Measurements from ENCODE around the gene PLEKHA1.

Gene PLEKHA1

DNA sequence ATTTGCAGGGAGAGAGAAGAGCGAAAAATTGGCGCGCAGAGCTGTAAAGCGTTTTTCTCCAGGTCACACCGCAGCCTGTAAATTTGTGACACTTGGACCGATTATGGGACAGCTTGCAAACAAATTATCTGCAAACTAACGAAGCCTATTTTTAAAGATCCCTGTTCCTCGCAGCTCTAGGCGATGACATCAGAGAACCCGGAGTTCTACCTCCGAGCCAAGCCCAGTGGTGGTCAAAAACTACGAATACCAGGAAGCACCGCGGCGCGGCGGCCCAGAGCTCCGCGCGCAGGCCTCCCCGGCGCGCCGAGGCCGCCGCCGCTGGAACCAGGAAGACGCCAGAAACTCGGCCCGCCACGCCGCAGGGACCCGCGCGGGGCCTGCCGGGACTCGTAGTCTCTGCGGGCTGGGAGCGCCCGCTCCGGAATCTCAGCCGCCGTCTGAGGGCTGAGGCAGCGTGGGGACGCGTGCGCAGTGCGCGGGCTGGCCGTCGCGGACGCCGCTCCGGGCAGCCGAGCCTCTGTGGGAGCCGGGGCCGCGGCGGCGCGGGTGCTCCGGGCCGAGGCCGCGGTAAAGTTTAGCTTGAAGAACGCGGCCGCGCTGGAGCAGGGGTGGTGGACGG lies at the start of gene PLEKHA1:
Gene PLEKHA1 (plus strand): TSS at position 472 of the 622 bp plus-strand sequence. CDS start 18,493 bp downstream, outside the sequence.
- DNase-seq (ENCODE audit: low spot score): peak; percentile 94

GRCh38 chr10:122325235-122325634 lies 49.3 kb upstream of the PLEKHA1 start:
- no peak for DNase-seq (ENCODE audit: low spot score)

GRCh38 chr10:122326385-122326784 lies 48.1 kb upstream of the PLEKHA1 start:
- DNase-seq (ENCODE audit: low spot score): no peak

DNA sequence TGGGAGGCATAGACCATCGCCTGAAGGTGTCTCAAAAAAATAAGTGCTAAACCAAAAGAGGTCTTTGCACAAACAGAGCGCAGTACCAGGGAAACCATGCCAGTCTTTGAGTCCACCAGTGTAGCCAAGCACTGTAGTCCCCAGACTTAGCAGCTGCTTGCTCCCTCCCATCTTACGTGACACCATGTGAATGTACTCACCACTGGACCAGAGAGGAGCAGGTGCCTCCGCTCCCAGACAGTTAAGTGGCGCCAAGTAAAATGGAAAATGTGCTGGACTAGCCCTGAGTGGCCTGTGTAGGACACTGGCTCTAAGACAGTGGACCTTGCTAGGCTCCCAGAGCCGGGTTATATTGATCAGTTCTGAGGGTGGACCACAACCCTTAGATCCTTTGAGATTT lies 47.7 kb upstream of the PLEKHA1 start:
- no peak for DNase-seq (ENCODE audit: low spot score)

GRCh38 chr10:122327237-122328206 lies 47.0 kb upstream of the PLEKHA1 start:
- DNase-seq (ENCODE audit: low spot score): no peak

GRCh38 chr10:122328676-122329075 lies 45.8 kb upstream of the PLEKHA1 start:
- no peak for DNase-seq (ENCODE audit: low spot score)

DNA sequence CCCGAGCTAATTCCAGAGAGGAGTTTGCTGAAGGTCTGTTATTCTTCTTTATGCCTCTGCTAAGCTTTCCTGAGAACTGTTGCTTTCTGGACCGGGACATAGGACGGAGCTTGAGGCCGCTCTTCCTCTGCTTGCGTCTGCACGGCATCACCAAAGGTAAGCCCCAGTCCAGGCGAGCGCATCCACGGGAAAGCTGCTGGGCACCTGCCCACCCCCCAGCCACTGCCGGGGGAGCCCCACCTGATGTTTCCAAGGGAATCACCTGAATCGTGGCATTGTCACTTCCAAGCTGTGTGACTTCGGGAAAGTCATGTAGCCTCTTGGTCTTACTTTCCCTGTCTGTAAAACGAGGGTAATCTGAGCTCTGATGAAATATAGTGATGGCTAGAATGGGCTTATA lies 45.1 kb upstream of the PLEKHA1 start:
- DNase-seq (ENCODE audit: low spot score): no peak

GRCh38 chr10:122331100-122331499 lies 43.4 kb upstream of the PLEKHA1 start:
- DNase-seq (ENCODE audit: low spot score): no peak

DNA sequence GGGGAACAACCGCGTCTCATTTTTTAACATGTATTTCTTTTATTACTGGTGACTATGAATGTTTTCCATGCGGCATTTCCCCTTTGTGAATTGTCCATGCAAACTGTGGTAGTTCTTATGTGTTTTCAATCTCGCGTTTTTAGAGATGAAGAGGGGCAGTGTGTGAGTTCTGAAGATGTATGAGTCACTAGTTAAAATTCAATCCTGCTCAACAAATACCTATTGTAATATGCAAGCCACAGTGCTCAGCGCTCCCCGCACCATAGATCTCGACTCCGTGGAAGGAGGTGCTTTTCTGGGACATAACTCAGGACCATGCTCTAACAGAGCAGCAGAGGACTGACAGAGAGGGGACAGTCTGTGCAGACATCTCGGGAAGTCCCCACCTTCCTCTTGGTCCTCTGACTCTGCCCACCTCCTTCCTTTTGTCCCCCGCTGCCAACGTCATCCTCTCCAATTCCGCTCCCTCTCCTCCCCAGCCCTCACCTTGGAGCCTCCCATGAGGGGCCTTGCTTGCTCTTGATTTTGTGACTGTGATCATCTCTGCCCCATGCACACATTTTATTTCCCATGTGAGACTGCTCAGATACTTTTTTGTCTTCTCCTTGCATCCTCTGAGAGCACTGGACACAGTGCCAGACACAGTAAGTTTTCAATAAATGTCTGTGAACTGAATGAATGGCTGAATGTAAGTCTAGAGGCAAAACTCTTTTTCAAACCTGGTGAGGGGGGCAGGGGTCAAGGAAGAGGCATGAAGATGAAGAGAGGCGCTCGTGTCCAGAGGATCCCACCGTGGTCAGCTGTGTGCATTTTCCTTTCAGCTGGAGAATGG lies 42.7 kb upstream of the PLEKHA1 start:
- no peak for DNase-seq (ENCODE audit: low spot score)

- DNase-seq (ENCODE audit: low spot score): no peak
These were observed 41.5 kb upstream of the PLEKHA1 start for GRCh38 chr10:122333037-122333436.

- no peak for DNase-seq (ENCODE audit: low spot score)
These were observed 38.2 kb upstream of the PLEKHA1 start for GRCh38 chr10:122336332-122336731.

DNA sequence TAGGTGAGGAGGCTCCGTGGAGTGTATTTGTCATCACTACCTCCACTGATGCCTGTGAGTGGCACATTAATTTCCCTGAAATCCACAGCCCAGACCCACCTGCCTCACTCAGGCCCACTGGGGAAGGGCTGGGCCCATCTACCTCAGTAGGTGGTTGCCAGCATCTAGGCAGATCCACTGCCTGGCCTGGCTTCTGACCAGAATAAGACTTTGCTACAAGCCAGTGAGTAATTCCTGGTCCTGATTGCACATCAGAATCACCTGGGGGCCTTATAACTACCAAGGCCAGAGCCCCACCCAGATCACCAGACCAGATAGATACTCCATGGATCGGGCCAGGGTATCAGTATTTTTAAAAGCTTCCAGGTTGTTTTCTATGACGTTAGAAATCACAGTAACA lies 37.5 kb upstream of the PLEKHA1 start:
- no peak for DNase-seq (ENCODE audit: low spot score)

DNA sequence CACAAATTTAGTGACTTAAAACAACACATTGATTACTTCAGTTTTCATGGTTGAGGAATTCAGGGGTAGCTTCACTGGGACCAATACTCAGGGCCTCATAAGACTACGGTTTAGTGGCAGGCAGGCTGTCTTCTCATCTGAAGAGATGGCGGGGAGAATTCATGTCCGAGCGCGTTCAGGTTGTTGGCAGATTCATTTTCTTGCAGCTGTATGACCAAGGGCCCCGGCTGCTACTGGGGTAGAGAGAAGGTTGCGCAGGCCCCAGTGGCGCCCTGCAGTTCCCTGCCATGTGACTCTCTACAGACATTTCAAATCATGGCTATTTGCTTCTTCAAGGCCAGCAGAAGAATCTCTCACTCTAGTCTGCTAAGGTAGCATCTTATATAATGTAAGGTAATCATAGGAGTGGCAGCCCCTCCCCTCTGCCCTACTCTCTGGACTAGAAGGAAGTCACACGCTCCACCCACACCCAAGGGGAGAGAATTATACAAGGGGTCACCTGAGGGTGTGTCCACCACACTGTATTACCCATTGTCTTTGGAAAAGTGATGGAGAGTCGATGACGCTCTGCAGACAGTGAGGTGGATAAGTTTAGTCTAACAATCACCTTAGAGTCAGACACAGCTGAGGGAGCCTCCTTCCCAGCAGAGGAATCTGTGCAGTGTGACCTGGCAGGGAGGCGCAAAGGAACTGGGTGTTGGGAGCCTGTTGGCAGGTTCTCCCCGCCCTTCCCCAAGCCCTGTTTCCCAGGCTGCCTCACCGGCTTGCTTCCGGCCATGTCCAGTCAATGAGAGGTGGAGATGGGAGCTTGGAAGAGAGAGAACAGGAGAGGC lies 35.7 kb upstream of the PLEKHA1 start:
- no peak for DNase-seq (ENCODE audit: low spot score)

DNA sequence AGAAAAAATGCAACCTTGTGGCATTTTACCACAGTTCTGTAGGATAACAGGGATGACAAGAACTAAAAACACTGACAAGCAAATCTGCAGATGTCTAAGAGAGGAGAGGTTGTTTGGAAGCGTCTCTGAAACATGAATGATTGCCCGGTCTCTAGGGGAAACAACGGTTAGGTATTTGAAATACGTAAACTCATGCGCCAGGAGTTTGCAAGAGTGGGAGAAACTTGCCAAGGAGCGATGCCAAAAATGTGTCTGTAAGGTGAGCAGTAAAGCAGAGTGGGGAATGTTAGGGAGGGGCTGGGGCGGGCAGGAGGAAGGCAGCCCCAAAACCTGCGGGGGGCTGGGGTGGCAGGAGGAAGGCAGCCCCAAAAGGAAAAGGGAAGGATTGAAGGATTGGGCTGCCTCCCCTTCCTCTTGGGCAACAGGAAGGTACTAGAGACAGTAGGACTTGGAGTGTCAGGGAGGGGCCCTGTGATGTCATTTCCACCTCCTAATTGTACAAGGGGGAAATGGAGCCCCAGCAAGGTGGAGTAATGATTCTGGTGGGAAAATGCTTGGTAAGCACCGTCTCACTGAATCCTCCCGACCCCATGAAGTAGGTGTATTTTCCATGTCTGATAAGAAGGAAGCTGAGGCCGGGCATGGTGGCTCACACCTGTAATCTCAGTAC lies 33.2 kb upstream of the PLEKHA1 start:
- no peak for DNase-seq (ENCODE audit: low spot score)

DNA sequence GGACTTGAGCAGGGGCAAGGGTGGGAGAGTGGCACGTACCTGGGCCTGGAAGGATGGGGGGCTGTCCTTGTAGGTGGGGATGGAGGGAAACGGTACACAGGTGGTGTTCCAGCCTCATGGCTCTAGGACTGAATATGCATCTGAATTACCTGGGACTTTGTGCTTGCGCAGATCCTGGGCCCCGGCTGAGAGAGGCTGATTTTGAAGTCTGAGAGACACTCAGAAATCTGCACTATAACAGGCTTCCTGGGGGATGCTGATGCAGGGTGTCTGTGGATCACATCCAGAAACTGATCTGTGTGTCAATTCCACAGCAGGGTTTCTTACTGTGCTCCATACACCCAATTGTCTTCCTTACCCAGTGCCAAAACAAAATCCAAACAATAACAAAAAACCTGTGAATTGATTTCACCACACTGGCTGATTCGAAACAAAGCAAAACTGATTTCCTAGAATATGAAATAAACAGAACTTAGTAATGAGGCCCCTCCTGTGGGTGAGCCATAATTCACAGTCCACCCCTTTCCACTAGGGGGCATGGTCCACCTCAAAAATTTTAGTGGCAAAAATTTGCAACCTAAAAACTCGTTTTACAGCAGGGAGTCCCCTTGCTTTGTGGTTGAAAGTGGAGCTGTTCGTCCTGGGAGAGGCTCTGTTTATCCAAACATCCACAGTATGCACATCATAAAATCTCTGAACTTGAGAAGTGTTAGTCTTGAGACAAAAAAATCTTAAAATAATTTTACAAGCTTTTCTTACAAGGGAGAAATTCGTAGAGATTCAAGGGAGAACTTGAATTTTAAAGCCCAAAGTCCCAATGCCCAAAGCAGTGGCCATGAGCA lies 32.0 kb upstream of the PLEKHA1 start:
- DNase-seq (ENCODE audit: low spot score): peak; percentile 77

GRCh38 chr10:122343135-122343800 lies 31.2 kb upstream of the PLEKHA1 start:
- DNase-seq (ENCODE audit: low spot score): no peak

- no peak for DNase-seq (ENCODE audit: low spot score)
These were observed 30.6 kb upstream of the PLEKHA1 start for GRCh38 chr10:122343936-122344335.

DNA sequence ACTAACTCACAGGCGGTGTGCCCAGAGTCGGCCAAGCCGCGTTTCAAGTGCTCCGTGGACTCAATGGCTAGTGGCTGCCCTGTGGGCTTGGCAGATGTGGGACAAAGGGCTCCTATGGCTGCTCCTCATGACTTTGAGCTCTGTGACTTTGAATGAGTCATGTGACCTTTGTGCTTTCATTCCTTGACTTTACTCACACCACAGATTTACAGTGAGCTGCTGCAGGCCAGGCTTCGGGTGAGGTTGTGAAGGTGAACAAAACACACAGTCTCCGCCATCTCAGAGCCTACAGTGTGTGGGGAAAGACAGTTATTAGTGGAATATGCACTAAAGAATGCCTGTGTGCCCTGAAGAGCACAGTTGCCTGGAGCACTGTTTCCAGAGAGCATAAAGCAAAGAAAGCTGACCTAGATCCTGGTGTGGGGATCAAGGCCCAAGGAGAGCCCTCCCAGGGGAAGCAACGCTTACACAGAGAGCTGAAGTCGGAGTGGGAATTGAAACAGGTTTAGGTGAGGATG lies 29.7 kb upstream of the PLEKHA1 start:
- no peak for DNase-seq (ENCODE audit: low spot score)

DNA sequence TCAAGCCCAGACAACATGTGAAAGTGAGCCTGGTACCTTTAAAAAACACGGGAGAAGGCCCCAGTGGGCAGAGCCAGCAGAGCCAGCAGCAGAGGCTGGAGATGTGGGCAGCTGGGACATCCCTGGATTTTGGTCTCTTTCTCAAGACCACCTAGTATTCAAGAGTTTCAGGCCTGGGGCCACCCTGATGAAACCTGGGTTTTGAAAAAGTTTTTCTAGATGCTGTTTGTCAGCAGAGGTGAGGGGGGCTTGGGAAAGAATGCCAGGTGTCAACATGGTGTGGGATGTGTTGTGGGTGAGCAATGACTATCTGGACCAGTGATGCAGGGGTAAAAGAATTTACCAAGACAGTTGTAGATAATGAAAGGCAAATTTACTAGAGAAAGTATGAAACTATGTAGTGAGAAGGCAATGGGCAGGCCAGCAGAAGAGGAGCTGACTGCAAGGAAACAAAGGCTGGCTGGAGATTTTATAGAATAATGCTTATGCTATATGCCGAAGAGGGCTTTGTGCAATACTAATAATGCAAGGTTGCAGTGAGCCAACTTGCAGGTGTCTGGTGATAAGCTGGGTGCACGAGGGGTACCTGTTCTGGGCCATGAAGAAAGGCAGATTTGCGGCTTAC lies 28.1 kb upstream of the PLEKHA1 start:
- DNase-seq (ENCODE audit: low spot score): no peak

Measured in CD4-positive, alpha-beta T cell treated with Interleukin-2 at 100 ng/mL for 4 hours (primary cell).